Right ventricle myocardium superior (tissue), 1 donor: ENCODE measurements around the gene HMCN1. TPM values are rescaled to one million over a fixed set of nuclear protein-coding genes. Genes with fewer than 3 reads are reported as not detected.
"Not testable (repeated sequence)": the region's sequence is repeated elsewhere in the genome, so short reads cannot be mapped to it uniquely, and the experiment has no call there.

ENCODE experiments used
- ATAC-seq: fragments of 200-7000 bp; cut with Tn5 transposase; one replicate; pipeline ENCODE4 v1.9.1; 2020; ENCODE audit warnings: mild to moderate bottlenecking; ENCODE audit not compliant: poor library complexity
- DNase-seq: peaks from one replicate; pipeline ENCODE4 v3.0.0-alpha.2; 2020
- intact Hi-C: fragments of 100-400 bp; cut with DNase I; formaldehyde crosslinking; loops from one replicate; pipeline ENCODE4 v1.11.2; 2022
- total RNA-seq: library from RNA; stranded (reverse); fragmentation: NEBNext Ultra II Directional; extraction: Animal tissue kit (Norgen Biotek cat#: 25700); gene quantifications from one replicate; pipeline ENCODE4 v1.2.1, GENCODE V29; 2021
- donor health status: DM: no; HTN: yes; CAD: no; lungs with severe emphysema.

HMCN1 gene
- total RNA-seq, 1 donor from 2014 or later = 5.7 TPM

DNA sequence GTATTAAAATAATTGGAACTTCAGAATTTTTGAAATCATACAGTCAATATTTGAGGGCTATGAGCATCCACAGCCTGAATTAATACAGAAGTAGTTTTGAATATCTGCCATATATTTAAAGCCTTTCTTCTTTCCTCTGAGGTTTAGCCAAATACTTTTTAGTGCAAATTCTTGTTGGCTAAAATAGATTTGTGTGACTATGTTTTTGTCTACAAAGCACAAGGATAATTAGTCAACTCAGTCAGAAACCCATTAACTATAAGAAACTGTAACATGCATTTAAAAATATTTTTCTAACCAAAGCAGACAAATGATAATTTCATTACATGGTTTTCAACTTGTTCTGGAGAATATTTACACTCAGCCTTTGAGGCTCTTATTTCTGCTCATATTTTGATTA lies 408.7 kb downstream of the HMCN1 start:
- ATAC-seq (no peak), DNase-seq (no peak)
- intact Hi-C loops = no loop called here

GRCh38 chr1:186143481-186143880 lies 409.3 kb downstream of the HMCN1 start:
- intact Hi-C loops = no loop called here
- no peak for ATAC-seq

GRCh38 chr1:186144505-186144904 lies 410.3 kb downstream of the HMCN1 start:
- intact Hi-C loops = no loop called here
- ATAC-seq (no peak), DNase-seq (no peak)

More at GRCh38 chr1:186143481-186143880, 409.3 kb downstream of the HMCN1 start:
- DNase-seq = no peak

- ATAC-seq = no peak
- no peak for DNase-seq
- intact Hi-C loops = no loop called here
Measured at GRCh38 chr1:186146974-186147373, 412.8 kb downstream of the HMCN1 start.

DNA sequence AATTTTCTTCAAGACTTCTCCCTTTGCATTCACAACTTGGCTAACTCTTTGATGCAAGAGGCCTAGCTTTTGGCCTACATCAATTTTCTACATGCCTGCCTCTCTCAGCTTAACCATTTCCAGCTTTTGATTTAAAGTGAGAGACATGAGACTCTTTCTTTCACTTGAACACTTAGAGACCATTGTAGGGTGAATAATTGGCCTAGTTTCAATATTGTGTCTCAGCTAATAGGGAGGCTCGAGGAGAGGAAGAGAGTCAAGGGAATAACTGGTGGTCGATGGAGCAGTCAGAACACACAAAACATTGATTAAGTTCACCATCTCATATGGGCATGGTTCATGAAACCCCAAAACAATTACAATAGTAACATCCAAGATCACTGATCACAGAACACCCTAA lies 415.4 kb downstream of the HMCN1 start:
- no peak for ATAC-seq

GRCh38 chr1:186152227-186152619 lies 418.0 kb downstream of the HMCN1 start:
- no peak for ATAC-seq
- intact Hi-C loops = no loop called here
- DNase-seq = no peak

More for the DNA sequence above, 415.4 kb downstream of the HMCN1 start:
- no peak for DNase-seq
- intact Hi-C loops = no loop called here

DNA sequence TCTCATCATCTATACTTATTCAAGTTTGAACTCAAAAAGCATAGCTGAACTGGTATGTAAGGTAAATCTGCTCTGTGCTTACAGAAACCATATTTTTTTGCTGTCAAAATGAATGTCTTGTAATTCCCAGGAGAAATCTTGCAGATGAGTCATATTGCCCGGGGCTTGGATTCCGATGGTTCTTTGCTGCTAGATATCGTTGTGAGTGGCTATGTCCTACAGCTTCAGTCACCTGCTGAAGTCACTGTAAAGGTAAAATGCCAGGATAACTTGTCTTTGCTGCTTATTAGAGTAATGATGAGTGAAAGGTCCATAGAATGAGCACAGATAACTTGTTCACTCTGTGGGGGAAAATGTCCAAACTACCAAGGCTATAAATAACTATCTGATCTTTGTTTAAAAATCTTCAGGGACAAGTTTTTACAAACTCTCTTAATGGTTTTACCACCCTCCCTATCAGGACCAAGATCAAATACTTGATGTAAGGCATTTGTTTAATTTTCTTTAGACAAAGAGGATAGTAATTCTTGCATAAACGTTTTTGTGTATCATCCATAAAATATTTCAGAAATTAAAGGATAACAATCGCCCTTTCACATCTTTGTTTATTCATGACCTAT lies 418.5 kb downstream of the HMCN1 start:
- no peak for DNase-seq
- ATAC-seq = no peak
- intact Hi-C loops = no loop called here

GRCh38 chr1:186154651-186155050 lies 420.5 kb downstream of the HMCN1 start:
- no peak for ATAC-seq
- DNase-seq = no peak
- intact Hi-C loops = no loop called here

GRCh38 chr1:186155594-186155993 lies 421.4 kb downstream of the HMCN1 start:
- ATAC-seq (no peak), DNase-seq (no peak)
- intact Hi-C loops = no loop called here

GRCh38 chr1:186162895-186163294 lies 428.7 kb downstream of the HMCN1 start:
- not testable (repeated sequence) for DNase-seq

GRCh38 chr1:186164773-186165172 lies 430.6 kb downstream of the HMCN1 start:
- DNase-seq (no peak), ATAC-seq (no peak)
- intact Hi-C loops = no loop called here

More at GRCh38 chr1:186162895-186163294, 428.7 kb downstream of the HMCN1 start:
- ATAC-seq, intact Hi-C loops: not testable (repeated sequence)

GRCh38 chr1:186165303-186165702 lies 431.1 kb downstream of the HMCN1 start:
- intact Hi-C loops = no loop called here

DNA sequence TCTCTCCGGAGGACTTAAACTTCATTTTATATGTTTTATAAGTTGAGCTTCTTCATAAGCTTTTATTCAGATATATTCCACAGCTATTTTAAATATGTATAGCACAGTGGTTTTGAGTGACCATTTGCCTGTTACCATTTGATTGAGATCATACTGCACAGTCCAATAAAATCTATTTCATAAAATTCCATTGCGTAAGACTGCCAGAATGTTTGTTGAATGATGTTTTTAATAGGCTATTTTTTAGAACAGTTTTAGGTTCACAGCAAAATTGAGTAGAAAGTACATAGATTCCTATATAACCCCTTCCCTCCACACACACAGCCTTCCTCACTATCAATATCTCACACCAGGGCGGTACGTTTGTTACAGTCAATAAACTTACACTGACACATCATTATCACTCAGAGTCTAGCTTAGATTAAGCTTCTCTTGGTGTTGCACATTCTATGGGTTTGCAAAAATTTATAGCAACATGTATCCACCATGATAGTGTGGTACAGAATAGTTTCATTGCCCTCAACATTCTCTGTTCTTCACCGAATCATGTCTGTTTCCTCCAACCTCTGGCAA lies 433.0 kb downstream of the HMCN1 start:
- no peak for ATAC-seq
- intact Hi-C loops = no loop called here
- DNase-seq = no peak

More at GRCh38 chr1:186165303-186165702, 431.1 kb downstream of the HMCN1 start:
- DNase-seq (no peak), ATAC-seq (no peak)

- ATAC-seq = no peak
- intact Hi-C loops = no loop called here
- peak; percentile 43 for DNase-seq
Measured at GRCh38 chr1:186175588-186175987, 441.4 kb downstream of the HMCN1 start.

- no peak for DNase-seq
- intact Hi-C loops = no loop called here
- ATAC-seq = no peak
Measured at GRCh38 chr1:186178426-186179043, 444.3 kb downstream of the HMCN1 start.

DNA sequence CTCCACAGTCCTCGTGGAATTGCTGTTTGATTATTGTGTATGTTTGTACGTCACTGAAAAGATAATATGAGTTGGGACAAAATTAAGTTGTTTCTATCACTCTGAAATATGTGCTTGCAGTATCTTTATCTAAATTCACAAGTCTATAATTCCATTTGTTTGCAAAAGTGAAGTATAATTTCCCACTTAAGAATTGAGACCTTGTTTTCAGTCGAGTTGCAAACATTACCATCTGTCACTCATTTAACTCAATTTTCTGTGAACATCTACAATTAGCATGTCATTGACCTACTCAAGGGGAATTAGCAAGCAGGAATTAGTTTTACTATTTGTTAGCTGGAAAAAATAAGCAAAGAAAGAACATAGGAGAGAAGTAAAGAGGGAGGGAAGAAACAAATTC lies 445.0 kb downstream of the HMCN1 start:
- ATAC-seq = no peak
- intact Hi-C loops = no loop called here
- no peak for DNase-seq

- intact Hi-C loops = no loop called here
- ATAC-seq (peak; percentile 67), DNase-seq (peak; percentile 46)
Measured at GRCh38 chr1:186183219-186183618, 449.0 kb downstream of the HMCN1 start.

DNA sequence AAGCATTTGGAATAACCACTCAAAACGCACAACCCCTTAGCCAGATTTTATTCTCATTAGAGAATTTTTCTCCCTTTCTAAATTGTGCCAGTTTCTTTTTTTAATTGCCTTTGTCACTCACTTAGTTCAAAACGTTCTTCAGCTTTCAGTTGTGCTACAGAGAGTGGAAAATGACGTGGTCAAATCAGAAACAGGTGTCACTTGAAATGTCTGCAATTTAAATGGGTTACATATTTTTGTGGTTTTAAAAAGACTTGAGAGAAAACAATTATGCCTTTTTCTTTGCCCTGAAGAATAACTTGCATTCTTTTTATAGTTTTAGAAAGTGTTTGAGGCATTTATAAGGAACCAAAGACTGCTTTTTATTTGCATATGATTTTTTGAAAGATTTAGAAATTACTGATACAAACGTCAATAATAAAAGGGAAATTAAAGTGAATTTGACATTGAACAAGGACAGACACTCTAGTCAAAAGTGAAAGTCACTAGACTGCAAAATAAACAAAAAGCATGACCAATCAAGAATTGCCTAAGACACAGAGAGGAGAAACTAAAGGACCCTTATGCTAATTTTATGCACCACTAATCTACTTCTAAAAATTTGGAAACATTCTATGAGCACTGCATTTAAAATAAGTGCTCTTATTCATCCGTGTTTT lies 449.9 kb downstream of the HMCN1 start:
- no peak for DNase-seq
- intact Hi-C loops = no loop called here
- no peak for ATAC-seq

DNA sequence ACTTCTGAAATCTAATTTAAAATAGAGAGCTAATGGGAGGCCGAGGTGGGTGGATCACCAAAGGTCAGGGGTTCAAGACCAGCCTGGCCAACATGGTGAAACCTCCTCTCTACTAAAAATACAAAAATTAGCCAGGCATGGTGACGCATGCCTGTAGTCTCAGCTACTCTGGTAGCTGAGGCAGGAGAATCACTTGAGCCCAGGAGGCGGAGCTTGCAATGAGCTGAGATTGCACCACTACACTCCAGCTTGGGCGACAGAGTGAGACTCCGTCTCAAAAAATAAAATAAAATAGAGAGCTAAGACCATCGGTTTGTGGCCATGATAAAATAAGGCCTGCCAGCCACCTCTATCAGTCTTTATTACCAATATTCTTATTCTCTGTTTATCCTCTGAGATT lies 452.1 kb downstream of the HMCN1 start:
- intact Hi-C loops, DNase-seq, ATAC-seq: not testable (repeated sequence)

DNA sequence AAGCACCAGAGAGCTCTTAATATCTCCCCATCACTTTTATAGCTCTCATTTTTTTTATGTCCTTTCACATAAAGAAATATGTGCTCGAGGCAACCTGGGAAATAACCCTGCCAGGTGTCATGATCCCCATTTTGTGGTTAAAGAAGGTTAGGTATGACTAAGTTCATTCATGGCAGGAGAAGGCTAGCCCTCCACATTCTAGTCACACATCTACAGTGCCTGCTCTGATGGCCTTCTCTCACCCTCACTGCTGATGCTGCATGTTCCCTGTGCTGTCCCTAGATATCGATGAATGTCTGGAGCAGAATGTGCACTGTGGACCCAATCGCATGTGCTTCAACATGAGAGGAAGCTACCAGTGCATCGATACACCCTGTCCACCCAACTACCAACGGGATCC lies 453.4 kb downstream of the HMCN1 start:
- intact Hi-C loops = no loop called here
- ATAC-seq (no peak), DNase-seq (no peak)
